ENCODE data around the gene PROCR. TPM values are rescaled to one million over a fixed set of nuclear protein-coding genes. Genes with fewer than 3 reads are reported as not detected.

PROCR gene
- total RNA-seq: 10 to 100 TPM; 21.7 to 25.6 TPM
- 10 to 100 TPM; 29.1 to 63.4 (median 35.9) TPM for polyA plus RNA-seq (ENCODE audit: insufficient read length in 6 of 6)
- long read RNA-seq, donor 1, transcript PROCR-201 (4 exons, 1,348 nt): major isoform, 35 of 35 reads
- long read RNA-seq, donor 1, partial matches to known transcripts: 0 of 35 reads
- long read RNA-seq, donor 1, other reads (novel, unspliced or antisense): 0 of 35 reads
- long read RNA-seq, donor 2, transcript PROCR-201 (4 exons, 1,348 nt): major isoform, 8 of 8 reads
- long read RNA-seq, donor 2, partial matches to known transcripts: 0 of 8 reads
- long read RNA-seq, donor 2, other reads (novel, unspliced or antisense): 0 of 8 reads
- long read RNA-seq, donor 3, transcript PROCR-201 (4 exons, 1,348 nt): major isoform, 12 of 12 reads
- long read RNA-seq, donor 3, partial matches to known transcripts: 0 of 12 reads
- long read RNA-seq, donor 3, other reads (novel, unspliced or antisense): 0 of 12 reads
- long read RNA-seq, donor 4, transcript PROCR-201 (4 exons, 1,348 nt): major isoform, 33 of 36 reads
- long read RNA-seq, donor 4, partial matches to known transcripts: 0 of 36 reads
- long read RNA-seq, donor 4, other reads (novel, unspliced or antisense): 3 of 36 reads
- long read RNA-seq, donor 5, transcript PROCR-201 (4 exons, 1,348 nt): major isoform, 17 of 17 reads
- long read RNA-seq, donor 5, partial matches to known transcripts: 0 of 17 reads
- long read RNA-seq, donor 5, other reads (novel, unspliced or antisense): 0 of 17 reads
- long read RNA-seq, donor 6, transcript PROCR-201 (4 exons, 1,348 nt): major isoform, 36 of 44 reads
- long read RNA-seq, donor 6, partial matches to known transcripts: 8 of 44 reads
- long read RNA-seq, donor 6, other reads (novel, unspliced or antisense): 0 of 44 reads
- long read RNA-seq, donor 7, transcript PROCR-201 (4 exons, 1,348 nt): major isoform, 24 of 30 reads
- long read RNA-seq, donor 7, partial matches to known transcripts: 6 of 30 reads
- long read RNA-seq, donor 7, other reads (novel, unspliced or antisense): 0 of 30 reads
- long read RNA-seq, donor 8, transcript PROCR-201 (4 exons, 1,348 nt): major isoform, 8 of 18 reads
- long read RNA-seq, donor 8, partial matches to known transcripts: 10 of 18 reads
- long read RNA-seq, donor 8, other reads (novel, unspliced or antisense): 0 of 18 reads
- long read RNA-seq, donor 9, partial matches to known transcripts: 0 of 1 reads
- long read RNA-seq, donor 9, other reads (novel, unspliced or antisense): 0 of 1 reads
- long read RNA-seq, donor 10, transcript PROCR-201 (4 exons, 1,348 nt): major isoform, 27 of 31 reads
- long read RNA-seq, donor 10, partial matches to known transcripts: 0 of 31 reads
- long read RNA-seq, donor 10, other reads (novel, unspliced or antisense): 4 of 31 reads
- long read RNA-seq, donor 11, transcript PROCR-201 (4 exons, 1,348 nt): major isoform, 9 of 9 reads
- long read RNA-seq, donor 11, partial matches to known transcripts: 0 of 9 reads
- long read RNA-seq, donor 11, other reads (novel, unspliced or antisense): 0 of 9 reads
- long read RNA-seq, donor 12, transcript PROCR-201 (4 exons, 1,348 nt): major isoform, 22 of 22 reads
- long read RNA-seq, donor 12, partial matches to known transcripts: 0 of 22 reads
- long read RNA-seq, donor 12, other reads (novel, unspliced or antisense): 0 of 22 reads

DNA sequence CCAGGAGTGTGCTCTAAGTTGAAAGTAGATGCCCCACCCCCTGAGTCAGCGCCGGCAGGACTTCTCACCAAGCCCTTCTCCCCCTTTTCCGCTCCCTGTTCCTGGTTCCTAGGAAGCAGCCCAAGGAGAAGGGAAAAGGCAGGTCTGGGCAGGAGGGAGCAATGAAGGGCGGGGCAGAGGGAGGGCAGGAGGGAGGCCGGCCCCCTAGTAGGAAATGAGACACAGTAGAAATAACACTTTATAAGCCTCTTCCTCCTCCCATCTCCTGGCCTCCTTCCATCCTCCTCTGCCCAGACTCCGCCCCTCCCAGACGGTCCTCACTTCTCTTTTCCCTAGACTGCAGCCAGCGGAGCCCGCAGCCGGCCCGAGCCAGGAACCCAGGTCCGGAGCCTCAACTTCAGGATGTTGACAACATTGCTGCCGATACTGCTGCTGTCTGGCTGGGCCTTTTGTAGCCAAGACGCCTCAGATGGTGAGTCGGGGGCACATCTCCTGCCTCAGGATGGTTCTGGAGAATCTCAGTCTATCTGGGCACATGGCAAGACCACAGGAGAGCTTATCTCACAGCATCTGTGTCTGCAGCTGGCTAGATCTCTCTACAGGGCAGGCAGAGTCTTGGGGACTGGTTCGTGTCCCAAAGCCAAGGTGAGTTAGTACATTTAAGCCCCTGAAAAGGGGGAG lies at the start of gene PROCR:
Gene PROCR (plus strand): TSS at position 320 of the 681 bp plus-strand sequence. CDS start 83 bp downstream, at position 403.
- Histone ChIP-seq H3K27me3 (no peaks in the 10 kb centered on the region), H3K4me1 (peaks cover 0 to 18% of the 10 kb centered on the region in 2 donors), H3K27ac (peak within 1 kb of the TSS; percentile 39 to 64), H3K9me3 (no peaks in the 10 kb centered on the region), H3K36me3 (no peaks in the 10 kb centered on the region), H3K4me3 (peak within 1 kb of the TSS; percentile 7 to 37)
- peak; percentile 95 for ATAC-seq
- DNase-seq: peak; percentile 74 to 94 (median 86)
- TF ChIP-seq, protein P1, sequence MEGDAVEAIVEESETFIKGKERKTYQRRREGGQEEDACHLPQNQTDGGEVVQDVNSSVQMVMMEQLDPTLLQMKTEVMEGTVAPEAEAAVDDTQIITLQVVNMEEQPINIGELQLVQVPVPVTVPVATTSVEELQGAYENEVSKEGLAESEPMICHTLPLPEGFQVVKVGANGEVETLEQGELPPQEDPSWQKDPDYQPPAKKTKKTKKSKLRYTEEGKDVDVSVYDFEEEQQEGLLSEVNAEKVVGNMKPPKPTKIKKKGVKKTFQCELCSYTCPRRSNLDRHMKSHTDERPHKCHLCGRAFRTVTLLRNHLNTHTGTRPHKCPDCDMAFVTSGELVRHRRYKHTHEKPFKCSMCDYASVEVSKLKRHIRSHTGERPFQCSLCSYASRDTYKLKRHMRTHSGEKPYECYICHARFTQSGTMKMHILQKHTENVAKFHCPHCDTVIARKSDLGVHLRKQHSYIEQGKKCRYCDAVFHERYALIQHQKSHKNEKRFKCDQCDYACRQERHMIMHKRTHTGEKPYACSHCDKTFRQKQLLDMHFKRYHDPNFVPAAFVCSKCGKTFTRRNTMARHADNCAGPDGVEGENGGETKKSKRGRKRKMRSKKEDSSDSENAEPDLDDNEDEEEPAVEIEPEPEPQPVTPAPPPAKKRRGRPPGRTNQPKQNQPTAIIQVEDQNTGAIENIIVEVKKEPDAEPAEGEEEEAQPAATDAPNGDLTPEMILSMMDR (IDR thresholded peaks at IDR 0.05): no peak
- intact Hi-C loops (cut with DNase I): no loop called here

DNA sequence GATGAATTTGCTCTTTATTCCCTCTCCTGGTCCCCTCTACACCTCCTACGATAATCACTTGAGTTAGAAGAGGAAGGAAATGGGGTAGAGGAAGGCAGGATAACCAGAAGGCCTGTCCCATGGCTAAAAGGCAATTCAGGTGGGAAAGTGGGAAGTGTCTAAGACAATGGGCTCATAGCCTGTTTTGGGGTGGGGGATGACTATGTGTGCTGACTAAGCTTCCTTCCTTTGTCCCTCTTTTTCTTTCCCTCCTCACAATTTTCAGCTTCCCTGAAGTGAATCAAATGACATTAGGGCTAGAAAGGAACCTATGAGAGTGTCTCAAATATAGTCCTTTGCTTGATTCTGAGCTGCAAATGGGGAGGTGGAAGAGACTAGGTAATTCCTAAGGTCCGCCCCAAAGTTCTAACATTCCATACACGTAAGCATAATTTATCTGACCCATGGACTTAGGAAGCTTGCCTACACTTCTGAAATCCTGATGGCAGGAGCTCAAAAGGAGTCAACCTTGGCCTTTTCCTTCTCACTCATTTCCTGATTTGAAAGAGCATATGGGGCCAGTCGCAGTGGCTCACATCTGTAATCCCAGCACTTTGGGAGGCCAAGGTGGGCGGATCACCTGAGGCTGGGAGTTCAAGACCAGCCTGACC lies 49.0 kb upstream of the PROCR start:
- Histone ChIP-seq H3K27me3 (no peaks in the 10 kb centered on the region), H3K4me1 (no peaks in the 10 kb centered on the region), H3K36me3 (peaks cover 10 to 99% of the 10 kb centered on the region in 2 donors), H3K27ac (no peak overlapping the region), H3K4me3 (no peak overlapping the region), H3K9me3 (no peaks in the 10 kb centered on the region)
- intact Hi-C loops (cut with DNase I): no loop called here
- TF ChIP-seq, protein P1 (IDR thresholded peaks at IDR 0.05): no peak
- no peak for ATAC-seq
- DNase-seq: no peak

DNA sequence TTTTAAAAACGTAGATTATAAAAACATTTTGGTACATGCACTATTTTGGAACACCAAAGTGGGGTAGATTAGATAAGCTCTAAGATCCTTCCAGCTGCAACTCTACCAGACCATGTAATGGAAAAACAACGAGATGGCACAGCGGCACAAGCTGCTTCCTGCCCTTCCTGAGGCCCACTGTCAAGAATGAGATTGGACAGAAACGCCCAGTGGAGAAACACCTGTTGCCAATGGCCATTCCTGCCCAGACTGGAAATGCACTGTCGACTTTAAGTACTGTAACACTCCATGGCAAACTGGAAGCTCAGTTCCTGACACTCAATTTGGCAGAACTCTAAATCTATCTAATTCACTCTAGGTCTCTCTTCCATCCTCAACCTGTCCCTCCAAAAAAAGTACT lies 46.1 kb upstream of the PROCR start:
- TF ChIP-seq, protein P1 (IDR thresholded peaks at IDR 0.05): no peak
- no peaks in the 10 kb centered on the region for H3K9me3 ChIP-seq
- H3K4me1 ChIP-seq: peaks cover 0 to 13% of the 10 kb centered on the region in 2 donors
- peaks cover 10 to 100% of the 10 kb centered on the region in 2 donors for H3K36me3 ChIP-seq
- no peak overlapping the region for H3K27ac ChIP-seq
- DNase-seq (no peak), ATAC-seq (no peak)
- no peaks in the 10 kb centered on the region for H3K27me3 ChIP-seq
- no peak overlapping the region for H3K4me3 ChIP-seq
- intact Hi-C loops (cut with DNase I): no loop called here

DNA sequence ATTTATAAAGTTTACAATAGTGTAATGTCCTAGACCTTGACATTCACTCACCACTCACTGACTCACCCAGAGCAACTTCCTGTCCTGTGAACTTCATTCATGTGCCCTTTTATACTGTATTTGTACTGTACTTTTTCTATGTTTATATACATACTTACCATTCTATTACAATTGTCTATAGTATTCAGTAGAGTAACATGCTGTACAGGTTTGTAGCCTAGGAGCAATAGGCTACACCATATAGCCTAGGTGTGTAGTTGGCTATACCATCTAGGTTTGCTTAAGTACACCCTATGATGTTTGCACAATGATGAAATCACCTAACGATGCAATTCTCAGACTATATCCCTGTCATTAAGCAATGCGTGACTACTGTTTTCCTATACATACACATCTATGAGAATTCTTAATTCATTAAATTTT lies 42.2 kb upstream of the PROCR start:
- peak; percentile 55 for ATAC-seq

More for the DNA sequence above, 42.2 kb upstream of the PROCR start:
- Histone ChIP-seq H3K9me3 (no peaks in the 10 kb centered on the region), H3K27ac (peak overlapping the region in 1 of 2 donors; percentile 57), H3K4me3 (no peak overlapping the region), H3K36me3 (peaks cover 3 to 100% of the 10 kb centered on the region in 2 donors), H3K27me3 (no peaks in the 10 kb centered on the region), H3K4me1 (peaks cover 0 to 13% of the 10 kb centered on the region in 2 donors)
- TF ChIP-seq, protein P1 (IDR thresholded peaks at IDR 0.05): no peak
- intact Hi-C loops (cut with DNase I): no loop called here
- no peak for DNase-seq
